ENCODE measurements around the gene C9orf50. TPM values are rescaled to one million over a fixed set of nuclear protein-coding genes. Genes with fewer than 3 reads are reported as not detected.
A peak's percentile ranks its signal among the peaks of the same experiment; 100 is the strongest.

Gene C9orf50
- total RNA-seq, 2 experiments from 2014 or later = not detected

DNA sequence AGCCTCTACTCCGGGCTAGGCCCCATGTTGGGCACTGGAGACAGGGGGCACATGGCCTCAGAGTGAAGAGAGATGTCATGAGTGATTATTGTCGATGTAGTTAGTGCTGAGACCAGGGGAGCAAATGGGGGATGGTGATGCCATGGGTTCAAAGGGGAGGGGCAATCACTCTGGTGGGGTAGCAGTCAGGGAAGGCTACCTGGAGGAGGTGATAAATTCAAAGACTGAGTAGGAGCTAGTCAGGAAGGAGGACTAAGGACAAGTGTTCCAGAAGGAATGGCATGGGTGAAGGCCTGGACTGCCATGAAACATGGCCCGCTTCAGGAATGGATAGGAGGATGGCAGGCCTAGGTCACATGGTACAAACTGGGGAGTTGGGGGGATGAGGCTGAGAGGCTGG lies 41.6 kb downstream of the C9orf50 start:
- ATAC-seq (no peak), DNase-seq (no peak)
- intact Hi-C loops (cut with micrococcal nuclease) = no loop called here
- POLR2A ChIA-PET = interaction anchor here (1.0 kb wide), 1 partner anchor 58 kb away, joined by 3 read pairs; no protein-coding TSS in a partner anchor
- H3K9me3 Mint-ChIP-seq = no peaks in the 10 kb centered on the region
- peaks cover 49% of the 10 kb centered on the region for H3K4me1 Mint-ChIP-seq (ENCODE audit: low read depth)
- TF ChIP-seq, protein P1, sequence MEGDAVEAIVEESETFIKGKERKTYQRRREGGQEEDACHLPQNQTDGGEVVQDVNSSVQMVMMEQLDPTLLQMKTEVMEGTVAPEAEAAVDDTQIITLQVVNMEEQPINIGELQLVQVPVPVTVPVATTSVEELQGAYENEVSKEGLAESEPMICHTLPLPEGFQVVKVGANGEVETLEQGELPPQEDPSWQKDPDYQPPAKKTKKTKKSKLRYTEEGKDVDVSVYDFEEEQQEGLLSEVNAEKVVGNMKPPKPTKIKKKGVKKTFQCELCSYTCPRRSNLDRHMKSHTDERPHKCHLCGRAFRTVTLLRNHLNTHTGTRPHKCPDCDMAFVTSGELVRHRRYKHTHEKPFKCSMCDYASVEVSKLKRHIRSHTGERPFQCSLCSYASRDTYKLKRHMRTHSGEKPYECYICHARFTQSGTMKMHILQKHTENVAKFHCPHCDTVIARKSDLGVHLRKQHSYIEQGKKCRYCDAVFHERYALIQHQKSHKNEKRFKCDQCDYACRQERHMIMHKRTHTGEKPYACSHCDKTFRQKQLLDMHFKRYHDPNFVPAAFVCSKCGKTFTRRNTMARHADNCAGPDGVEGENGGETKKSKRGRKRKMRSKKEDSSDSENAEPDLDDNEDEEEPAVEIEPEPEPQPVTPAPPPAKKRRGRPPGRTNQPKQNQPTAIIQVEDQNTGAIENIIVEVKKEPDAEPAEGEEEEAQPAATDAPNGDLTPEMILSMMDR (IDR thresholded peaks at IDR 0.05) = no peak
- no peaks in the 10 kb centered on the region for H3K27me3 Mint-ChIP-seq
- peak overlapping the region; percentile 21 for H3K27ac Mint-ChIP-seq
- no peak overlapping the region for H3K4me3 Mint-ChIP-seq
- CTCF ChIA-PET = no interaction called here
- no peaks in the 10 kb centered on the region for H3K36me3 Mint-ChIP-seq (ENCODE audit: low read depth)

GRCh38 chr9:129576546-129577543 lies 44.1 kb downstream of the C9orf50 start:
- Mint-ChIP-seq H3K4me1 (ENCODE audit: low read depth) (peaks cover 25% of the 10 kb centered on the region), H3K4me3 (no peak overlapping the region), H3K36me3 (ENCODE audit: low read depth) (peaks cover 5% of the 10 kb centered on the region), H3K27me3 (no peaks in the 10 kb centered on the region), H3K9me3 (peaks cover 6% of the 10 kb centered on the region), H3K27ac (peak overlapping the region; percentile 21)
- ATAC-seq = no peak
- ChIA-PET POLR2A (no interaction called here), CTCF (no interaction called here)
- intact Hi-C loops (cut with micrococcal nuclease) = no loop called here
- DNase-seq = no peak
- TF ChIP-seq, protein P1 (IDR thresholded peaks at IDR 0.05) = no peak

- no peak overlapping the region for H3K27ac Mint-ChIP-seq
- peaks cover 24% of the 10 kb centered on the region for H3K4me1 Mint-ChIP-seq (ENCODE audit: low read depth)
- peaks cover 6% of the 10 kb centered on the region for H3K9me3 Mint-ChIP-seq
- POLR2A ChIA-PET = no interaction called here
- H3K4me3 Mint-ChIP-seq = no peak overlapping the region
- ATAC-seq (no peak), DNase-seq (no peak)
- TF ChIP-seq, protein P1 (IDR thresholded peaks at IDR 0.05) = no peak
- CTCF ChIA-PET = no interaction called here
- no peaks in the 10 kb centered on the region for H3K27me3 Mint-ChIP-seq
- H3K36me3 Mint-ChIP-seq (ENCODE audit: low read depth) = peaks cover 5% of the 10 kb centered on the region
- intact Hi-C loops (cut with micrococcal nuclease) = no loop called here
Measured at GRCh38 chr9:129575818-129576217, 45.1 kb downstream of the C9orf50 start.

DNA sequence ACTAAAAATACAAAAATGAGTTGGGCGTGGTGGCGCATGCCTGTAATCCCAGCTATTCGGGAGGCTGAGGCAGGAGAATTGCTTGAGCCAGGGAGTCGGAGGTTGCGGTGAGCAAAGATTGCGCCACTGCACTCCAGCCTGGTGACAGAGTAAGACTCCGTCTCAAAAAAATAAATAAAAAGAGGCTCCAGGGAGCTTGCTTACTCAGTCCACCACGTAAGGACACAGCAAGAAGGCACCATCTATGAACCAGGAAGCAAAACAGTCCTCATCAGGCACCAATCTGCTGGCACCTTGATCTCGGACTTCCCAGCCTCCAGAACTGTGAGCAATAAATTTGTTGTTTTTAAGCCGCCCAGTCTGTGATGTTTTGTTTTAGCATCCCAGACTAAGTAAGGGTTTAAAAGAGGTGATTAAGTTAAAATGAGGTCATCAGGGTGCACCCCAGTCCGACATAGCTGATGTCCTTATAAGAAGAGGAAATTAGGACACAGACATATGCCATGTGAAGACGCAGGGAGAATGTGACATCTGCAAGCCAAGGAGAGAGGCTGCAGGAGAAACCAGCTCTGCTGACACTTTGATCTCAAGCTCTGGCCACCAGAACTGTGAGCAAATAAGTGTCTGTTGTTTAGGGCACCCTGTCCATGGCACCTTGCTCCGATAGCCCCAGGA lies 45.9 kb downstream of the C9orf50 start:
- H3K4me3 Mint-ChIP-seq = no peak overlapping the region
- peaks cover 5% of the 10 kb centered on the region for H3K36me3 Mint-ChIP-seq (ENCODE audit: low read depth)
- CTCF ChIA-PET = no interaction called here
- no peaks in the 10 kb centered on the region for H3K27me3 Mint-ChIP-seq
- POLR2A ChIA-PET = interaction anchor here (1.1 kb wide), 1 partner anchor 85 kb away, joined by 5 read pairs; no protein-coding TSS in a partner anchor
- peaks cover 6% of the 10 kb centered on the region for H3K9me3 Mint-ChIP-seq
- TF ChIP-seq, protein P1 (IDR thresholded peaks at IDR 0.05) = no peak
- intact Hi-C loops (cut with micrococcal nuclease) = no loop called here
- no peak for ATAC-seq
- DNase-seq = no peak
- peaks cover 22% of the 10 kb centered on the region for H3K4me1 Mint-ChIP-seq (ENCODE audit: low read depth)
- H3K27ac Mint-ChIP-seq = no peak overlapping the region

- peaks cover 8% of the 10 kb centered on the region for H3K27me3 Mint-ChIP-seq
- CTCF ChIA-PET = no interaction called here
- no peak overlapping the region for H3K27ac Mint-ChIP-seq
- DNase-seq (no peak), ATAC-seq (no peak)
- H3K36me3 Mint-ChIP-seq (ENCODE audit: low read depth) = peaks cover 5% of the 10 kb centered on the region
- TF ChIP-seq, protein P1 (IDR thresholded peaks at IDR 0.05) = no peak
- peaks cover 21% of the 10 kb centered on the region for H3K4me1 Mint-ChIP-seq (ENCODE audit: low read depth)
- H3K9me3 Mint-ChIP-seq = peaks cover 6% of the 10 kb centered on the region
- POLR2A ChIA-PET = interaction anchor here (1.1 kb wide), 1 partner anchor 84 kb away, joined by 5 read pairs; no protein-coding TSS in a partner anchor
- intact Hi-C loops (cut with micrococcal nuclease) = no loop called here
- no peak overlapping the region for H3K4me3 Mint-ChIP-seq
Measured at GRCh38 chr9:129573977-129574376, 46.9 kb downstream of the C9orf50 start.
